ENCODE results near the gene GPC5.

- TF ChIP-seq CTCF (IDR thresholded peaks at IDR 0.05) (no peak), EP300 (IDR thresholded peaks at IDR 0.05) (no peak)
Observed at GRCh38 chr13:92530364-92530763, 1131.9 kb downstream of the GPC5 start.

Data from ovary (tissue), 3 donors.